ENCODE data around the gene P4HB. TPM values are rescaled to one million over a fixed set of nuclear protein-coding genes. Genes with fewer than 3 reads are reported as not detected.

The P4HB gene
- total and polyA plus RNA-seq, 2 of the 4 experiments (the other 2 are of a cell fraction) = 599 to 932 TPM

- WGBS, 2 experiments (ENCODE audit: extremely low coverage in 2 of 2, insufficient read length in 1 of 2) = no CpG with 5 or more reads among the region's 12 CpGs
- POLR2A ChIA-PET (ENCODE audit: unreplicated experiment) = no interaction called here
- Histone ChIP-seq H3K9ac (ENCODE audit: low read depth, low read length) (no peak overlapping the region), H3K27ac (ENCODE audit: insufficient read depth, low read length) (no peak overlapping the region), H4K5ac (ENCODE audit: low read depth, low read length) (no peak overlapping the region), H3K27me3 (ENCODE audit: control insufficient read depth, insufficient read depth, low read length) (no peaks in the 10 kb centered on the region), H3K36me3 (ENCODE audit: control insufficient read depth, insufficient read depth, low read length) (peaks cover 73% of the 10 kb centered on the region), H3K4ac (ENCODE audit: low read depth, low read length) (no peak overlapping the region), H3K14ac (replicated peaks; ENCODE audit: low read depth, low read length) (no peak overlapping the region), H2BK15ac (ENCODE audit: low read depth, low read length) (no peak overlapping the region), H2AFZ (replicated peaks; ENCODE audit: low read length, poor library complexity) (no peak overlapping the region), H3K9me3 (ENCODE audit: control insufficient read depth, insufficient read depth, low read length) (no peaks in the 10 kb centered on the region), H3K18ac (ENCODE audit: low read depth, low read length) (no peak overlapping the region), H3K23ac (ENCODE audit: low read depth, low read length) (no peak overlapping the region), H2AK9ac (replicated peaks; ENCODE audit: low read depth, low read length, poor library complexity) (no peak overlapping the region), H4K91ac (ENCODE audit: insufficient read depth, low read depth, low read length) (no peak overlapping the region), H2BK20ac (ENCODE audit: low read depth, low read length) (no peak overlapping the region), H4K8ac (ENCODE audit: low read depth in 2 of 2, low read length in 2 of 2) (no peak overlapping the region), H3K4me1 (ENCODE audit: control insufficient read depth, insufficient read depth, low read length) (no peaks in the 10 kb centered on the region), H3K9me1 (ENCODE audit: insufficient read depth, low read length) (0 out of 2 replicates have a peak, but pooled peaks cover 3% of the 10 kb centered on the region), H3K79me1 (ENCODE audit: low read depth in 1 of 2, low read length in 2 of 2) (peaks cover 8 to 73% of the 10 kb centered on the region in 2 experiments), H3K4me2 (ENCODE audit: low read depth, low read length) (no peak overlapping the region), H3K4me3 (ENCODE audit: insufficient read depth, low read depth, low read length) (no peak overlapping the region), H2BK5ac (ENCODE audit: low read depth, low read length, poor library complexity, severe bottlenecking) (no peak overlapping the region), H4K20me1 (ENCODE audit: insufficient read depth, low read length) (peaks cover 56% of the 10 kb centered on the region), H2BK120ac (ENCODE audit: low read depth, low read length) (no peak overlapping the region), H3K56ac (ENCODE audit: extremely low read depth, insufficient read depth, low read length) (no peak overlapping the region), H2AK5ac (ENCODE audit: low read depth, low read length) (no peak overlapping the region)
- dilution Hi-C loops (cut with HindIII; ENCODE audit: low sequenced_read_pairs, unreplicated experiment) (no loop called here), in situ Hi-C loops (cut with MboI; ENCODE audit: low sequenced_read_pairs) (no loop called here), intact Hi-C loops (cut with micrococcal nuclease) (no loop called here)
- DNase-seq (no peak), ATAC-seq (ENCODE audit: low read depth) (no peak)
- no TSS peak for BruUV-seq (replicated peaks)
- TF ChIP-seq RAD21 (IDR thresholded peaks at IDR 0.05; ENCODE audit: low read length) = no peak
- TF ChIP-seq, protein P1, sequence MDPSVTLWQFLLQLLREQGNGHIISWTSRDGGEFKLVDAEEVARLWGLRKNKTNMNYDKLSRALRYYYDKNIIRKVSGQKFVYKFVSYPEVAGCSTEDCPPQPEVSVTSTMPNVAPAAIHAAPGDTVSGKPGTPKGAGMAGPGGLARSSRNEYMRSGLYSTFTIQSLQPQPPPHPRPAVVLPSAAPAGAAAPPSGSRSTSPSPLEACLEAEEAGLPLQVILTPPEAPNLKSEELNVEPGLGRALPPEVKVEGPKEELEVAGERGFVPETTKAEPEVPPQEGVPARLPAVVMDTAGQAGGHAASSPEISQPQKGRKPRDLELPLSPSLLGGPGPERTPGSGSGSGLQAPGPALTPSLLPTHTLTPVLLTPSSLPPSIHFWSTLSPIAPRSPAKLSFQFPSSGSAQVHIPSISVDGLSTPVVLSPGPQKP (IDR thresholded peaks at IDR 0.05; ENCODE audit: borderline replicate concordance, low read depth, low read length) = no peak
- TF ChIP-seq CHD1 (IDR thresholded peaks at IDR 0.05; ENCODE audit: low read depth, low read length) = no peak
- TF ChIP-seq CEBPB (IDR thresholded peaks at IDR 0.05; ENCODE audit: low read depth, low read length) = no peak
- TF ChIP-seq CTCF (conservative IDR thresholded peaks at IDR 0.05; ENCODE audit: low read depth, low read length) = no peak
- no peak for TF ChIP-seq MAFK (IDR thresholded peaks at IDR 0.05; ENCODE audit: low read depth, low read length)
- no peak for TF ChIP-seq FOS (IDR thresholded peaks at IDR 0.05; ENCODE audit: low read depth, low read length)
- TF ChIP-seq USF2 (IDR thresholded peaks at IDR 0.05; ENCODE audit: low read depth, low read length) = no peak
- no peak for TF ChIP-seq NFE2L2 (IDR thresholded peaks at IDR 0.05; ENCODE audit: low read depth, low read length)
- no peak for TF ChIP-seq SMC3 (IDR thresholded peaks at IDR 0.05; ENCODE audit: low read depth, low read length)
- TF ChIP-seq RFX5 (IDR thresholded peaks at IDR 0.05; ENCODE audit: low read depth, low read length) = no peak
- no peak for TF ChIP-seq POLR2A (IDR thresholded peaks at IDR 0.05; ENCODE audit: low read depth, low read length)
- CTCF ChIA-PET = no interaction called here
These were observed 10.9 kb downstream of the P4HB start for GRCh38 chr17:81849457-81849856.
